ENCODE measurements around the gene TMEM250.

Gene TMEM250

DNA sequence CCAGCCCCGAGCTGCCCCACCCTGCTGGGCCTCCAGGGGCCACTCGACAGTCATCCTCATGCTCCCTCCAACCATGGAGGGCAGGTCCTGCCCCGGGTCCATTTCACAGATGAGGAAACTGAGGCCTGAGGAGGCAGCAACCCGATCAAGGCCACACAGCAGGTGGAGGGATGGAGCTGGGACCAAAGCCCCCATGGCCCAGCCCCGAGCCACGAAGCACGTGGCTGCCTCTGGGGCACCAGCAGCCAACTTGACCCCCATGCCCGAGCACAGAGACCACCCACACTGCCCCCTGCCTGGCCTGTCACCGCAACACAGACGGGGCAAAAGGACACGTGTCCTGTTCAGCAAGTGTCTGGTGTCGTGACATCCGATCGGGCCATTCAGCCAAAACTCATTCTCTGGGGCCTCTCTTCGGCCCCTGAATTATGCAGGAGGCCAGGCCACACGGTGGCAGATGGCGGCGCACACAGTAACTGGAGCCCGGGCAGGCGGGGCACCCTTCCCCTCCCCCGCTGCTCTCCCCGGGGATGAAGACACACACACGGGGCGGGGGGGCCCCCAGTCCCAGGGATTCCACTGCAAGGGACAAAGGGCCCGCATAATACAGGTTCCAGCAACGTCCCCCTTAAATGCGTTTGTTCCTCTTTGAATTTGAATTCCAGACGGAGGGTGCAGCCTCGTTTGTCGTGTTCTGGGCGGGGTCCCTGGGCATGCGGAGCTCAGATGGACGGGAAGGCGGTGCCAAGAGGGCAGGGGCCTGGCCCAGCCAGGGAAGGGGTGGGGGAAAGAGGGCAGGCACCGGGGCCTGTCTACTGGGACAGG is 29.4 kb upstream of the TMEM250 start:
- DNase-seq (ENCODE audit: low read depth, low spot score), result peak; percentile 20

DNA sequence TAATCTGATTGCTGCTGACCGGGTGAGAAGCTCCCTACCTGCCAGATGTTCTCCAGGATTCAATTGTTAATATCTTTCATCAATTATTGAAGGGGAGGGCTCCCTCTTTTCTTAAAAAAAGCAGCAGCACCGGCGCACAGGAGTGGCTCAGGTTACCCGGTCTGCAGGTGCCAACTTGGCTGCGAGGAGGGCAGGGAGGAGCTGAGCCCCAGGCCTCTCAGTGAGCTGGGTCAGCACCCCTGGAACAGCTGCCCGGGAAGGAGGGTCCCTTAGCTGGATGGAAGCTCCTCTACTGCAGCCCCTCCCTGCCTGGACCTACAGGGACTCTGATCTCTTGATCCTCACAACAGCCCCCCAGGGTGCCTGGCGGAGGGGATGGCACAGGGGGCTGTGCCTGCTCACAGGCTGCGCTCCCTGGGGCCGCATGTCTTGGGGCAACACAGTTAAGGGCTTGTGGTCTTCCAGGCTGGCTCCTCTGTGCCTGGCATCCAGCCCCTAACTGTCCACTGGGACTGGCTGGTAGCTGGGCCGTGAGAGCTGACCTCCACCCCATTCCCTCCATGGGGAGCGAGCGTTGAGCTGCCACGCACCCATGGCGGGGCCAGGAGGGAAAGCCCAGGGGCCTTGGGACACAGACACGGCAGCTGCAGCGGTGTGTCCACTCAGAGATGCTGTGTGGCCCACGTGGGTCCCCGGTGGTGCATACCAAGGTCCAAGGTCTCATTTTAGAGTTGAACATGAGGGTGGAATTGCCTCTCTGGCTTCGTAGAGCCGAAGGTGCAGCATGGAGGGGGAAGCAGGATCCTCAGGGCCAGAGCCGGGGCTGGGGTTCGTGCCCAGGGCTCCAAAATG is 28.6 kb upstream of the TMEM250 start:
- no peak for DNase-seq (ENCODE audit: low read depth, low spot score)

DNA sequence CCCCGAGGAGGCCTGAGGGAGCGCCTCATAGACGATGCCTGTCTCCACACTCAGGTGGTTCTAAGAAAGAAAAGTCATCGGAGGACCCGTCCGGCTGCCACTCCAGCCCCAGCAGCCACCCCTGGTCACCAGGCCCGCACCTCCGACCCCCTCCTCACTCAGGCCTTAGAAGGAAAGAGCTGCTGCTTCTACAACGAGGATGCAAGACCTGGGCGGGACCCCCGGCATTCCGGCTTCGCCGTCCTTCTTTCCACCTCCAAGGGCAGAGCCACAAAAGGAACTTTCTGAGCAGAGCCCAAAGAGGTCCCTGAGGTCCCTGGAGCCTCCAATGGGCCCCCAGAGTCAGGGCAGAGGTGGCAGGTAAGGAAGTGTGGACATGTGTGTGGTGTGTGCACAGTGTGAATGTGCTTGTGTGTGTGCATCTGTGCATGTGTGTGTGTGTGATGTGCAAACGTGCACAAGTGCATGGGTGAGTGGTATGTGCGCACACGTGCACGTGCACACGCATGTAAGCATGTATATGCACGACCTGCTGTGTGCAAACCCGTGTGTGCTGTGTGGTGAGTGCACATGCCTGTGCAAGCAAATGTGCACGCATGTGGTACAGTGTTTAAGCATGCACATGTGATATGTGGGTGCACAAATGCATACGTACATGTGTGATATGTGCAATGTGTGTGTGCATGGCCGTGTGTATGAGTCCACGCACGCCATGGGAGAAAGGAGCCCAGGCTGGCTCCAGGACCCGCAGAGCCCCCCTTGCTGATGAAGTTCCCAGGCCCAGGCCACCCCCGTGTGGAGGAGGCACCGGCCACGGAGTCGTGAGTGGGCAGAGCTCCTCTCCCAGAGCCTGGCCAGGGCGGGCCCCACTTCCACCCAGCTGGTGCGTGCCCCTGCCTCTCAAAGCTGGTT is 27.7 kb upstream of the TMEM250 start:
- no peak for DNase-seq (ENCODE audit: low read depth, low spot score)

DNA sequence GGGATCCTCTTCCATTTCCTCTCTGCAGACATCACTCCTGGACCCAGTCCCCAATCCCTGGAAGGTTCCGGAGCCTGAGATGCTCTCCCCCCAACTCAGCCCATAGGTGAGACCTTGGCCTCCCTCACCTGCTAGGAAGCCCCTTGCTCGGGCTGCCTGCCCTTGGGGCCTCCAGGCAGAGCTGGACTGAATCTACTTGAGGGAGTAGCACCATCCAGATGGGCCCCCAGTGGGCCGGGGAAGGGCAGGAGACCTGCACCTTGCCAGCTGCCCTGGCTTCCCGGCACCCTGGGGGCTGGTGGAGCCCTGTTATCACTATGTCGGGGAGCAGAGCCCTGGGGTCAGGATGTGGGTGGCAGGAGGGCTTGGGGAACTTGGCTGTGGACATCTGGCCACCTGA is 26.9 kb upstream of the TMEM250 start:
- no peak for DNase-seq (ENCODE audit: low read depth, low spot score)

DNA sequence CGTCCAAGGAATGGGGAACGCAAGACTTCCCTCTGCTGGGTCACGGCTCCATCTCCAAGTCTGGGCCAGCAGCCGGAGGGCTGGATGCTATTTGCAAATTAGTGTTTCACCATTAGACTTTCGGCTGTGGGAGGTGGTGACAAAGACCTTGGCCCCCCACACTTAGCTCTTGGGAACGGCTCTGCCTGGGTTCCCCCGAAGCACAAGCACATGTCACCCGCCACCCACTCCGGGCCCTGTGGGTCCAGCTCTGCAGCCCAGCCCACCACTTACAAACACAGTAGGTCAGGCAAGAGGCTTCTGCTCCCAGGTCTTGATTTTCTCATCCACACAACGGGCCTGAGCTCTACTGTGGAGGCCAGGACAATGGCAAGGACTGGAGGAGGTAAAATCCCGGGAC is 25.8 kb upstream of the TMEM250 start:
- no peak for DNase-seq (ENCODE audit: low read depth, low spot score)

DNA sequence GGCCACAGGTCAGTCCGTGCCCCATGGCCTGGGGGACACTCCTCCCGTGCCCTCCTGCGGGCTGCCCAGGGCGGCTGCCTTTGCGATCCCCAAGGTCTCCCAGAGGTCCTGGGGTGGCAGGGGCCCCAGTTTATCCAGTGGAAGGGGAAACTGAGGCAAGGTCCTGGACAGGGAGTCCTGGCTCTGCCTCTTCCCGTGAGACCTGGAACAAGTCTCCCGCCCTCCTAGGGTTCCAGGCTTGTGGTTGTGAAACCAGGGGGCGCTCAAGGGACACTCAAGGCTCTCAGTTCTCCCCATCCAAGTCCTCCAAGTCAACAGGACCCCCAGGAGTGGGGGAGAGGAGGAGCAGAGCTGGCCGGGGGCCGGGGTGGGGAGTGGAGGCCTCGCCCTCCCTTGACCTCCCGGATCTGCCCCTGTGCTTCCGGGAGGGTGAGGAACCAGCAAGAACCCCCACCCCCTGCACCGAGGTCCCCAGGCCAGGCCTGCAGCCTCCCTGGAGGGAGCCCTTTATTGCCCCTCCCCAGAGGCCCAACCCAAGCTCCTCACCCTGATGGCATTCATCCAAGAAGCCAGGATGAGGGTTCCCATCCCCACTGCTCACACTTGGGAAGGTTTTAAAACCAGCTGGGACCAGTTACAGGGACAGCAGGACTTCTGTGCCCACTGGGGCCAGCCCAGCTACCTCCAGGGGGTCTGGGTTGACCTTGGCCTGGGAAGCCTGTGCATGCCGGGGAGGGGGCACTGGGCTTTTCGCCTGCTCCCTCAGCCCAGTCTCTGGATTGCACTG is 24.7 kb upstream of the TMEM250 start:
- DNase-seq (ENCODE audit: low read depth, low spot score), result peak; percentile 34

DNA sequence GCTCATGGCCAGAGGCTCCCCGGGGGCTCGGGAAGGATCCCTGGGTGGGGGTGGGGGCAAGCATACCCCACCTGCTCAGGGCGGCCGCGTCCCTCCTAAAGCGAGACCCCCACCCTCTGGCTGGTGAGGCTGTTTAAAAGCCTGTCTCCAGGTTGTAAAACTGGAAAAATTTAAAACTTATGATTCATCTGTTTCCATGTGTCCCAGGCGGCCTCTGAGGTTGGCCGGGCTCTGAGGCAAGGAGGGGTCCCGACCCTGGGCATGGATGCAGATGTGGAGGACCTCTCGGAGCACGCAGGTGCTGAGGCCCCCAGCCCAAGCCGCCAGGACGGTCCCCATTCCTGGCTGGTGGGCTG is 24.2 kb upstream of the TMEM250 start:
- no peak for DNase-seq (ENCODE audit: low read depth, low spot score)

DNA sequence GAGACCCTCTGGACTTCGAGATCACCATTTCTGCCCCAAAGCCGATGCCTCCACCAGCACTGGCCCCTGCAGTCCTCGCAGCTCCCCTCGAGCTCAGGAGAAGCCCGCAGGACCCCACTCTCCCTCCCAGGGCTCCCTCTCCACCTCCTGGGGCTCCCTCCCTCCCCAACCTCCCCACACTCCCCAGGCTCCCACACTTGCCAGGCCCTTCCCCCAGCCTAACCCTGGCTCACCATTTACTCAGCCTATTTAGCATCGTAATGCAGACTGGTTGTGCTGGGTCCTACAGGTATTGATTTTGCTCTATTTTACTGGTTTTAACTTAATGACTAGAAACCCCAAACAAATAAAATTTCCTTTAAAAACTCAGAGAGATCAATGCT is 23.7 kb upstream of the TMEM250 start:
- DNase-seq (ENCODE audit: low read depth, low spot score), result no peak

DNA sequence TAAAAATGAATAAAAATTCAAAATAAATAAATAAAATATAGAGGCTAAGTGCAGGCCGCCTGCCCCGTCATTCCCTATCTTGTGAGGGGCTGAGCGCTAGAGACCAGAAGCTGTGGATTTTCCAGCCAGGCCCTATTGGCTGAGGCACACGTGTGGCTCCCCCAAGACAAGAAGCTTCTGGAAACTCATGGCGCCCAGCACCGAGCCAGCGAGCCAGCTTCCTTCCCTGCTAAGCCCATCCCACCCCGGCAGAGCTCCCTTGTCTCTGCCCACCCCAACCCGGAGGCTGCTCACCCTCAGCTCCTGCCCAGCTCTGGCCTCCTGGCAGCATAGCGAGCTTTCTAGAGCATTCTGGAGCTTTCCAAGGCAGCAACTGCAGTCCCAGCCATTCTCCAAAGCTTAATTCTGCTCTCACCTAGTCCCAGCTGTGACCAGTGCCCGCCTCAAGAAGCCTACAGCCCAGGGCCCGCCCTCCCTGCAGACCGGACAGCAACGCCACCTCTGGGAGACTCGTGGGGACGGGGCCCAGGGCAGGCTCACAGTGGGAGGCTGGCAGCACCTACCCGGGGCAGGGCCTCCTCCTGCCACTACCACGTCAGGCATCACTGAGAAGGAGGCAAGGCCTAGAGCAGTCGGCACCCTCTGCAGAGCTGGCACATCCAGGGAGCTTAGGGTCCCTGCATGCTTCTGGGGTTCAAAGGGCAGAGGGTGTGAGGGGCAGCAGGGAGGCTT is 23.2 kb upstream of the TMEM250 start:
- no peak for DNase-seq (ENCODE audit: low read depth, low spot score)

DNA sequence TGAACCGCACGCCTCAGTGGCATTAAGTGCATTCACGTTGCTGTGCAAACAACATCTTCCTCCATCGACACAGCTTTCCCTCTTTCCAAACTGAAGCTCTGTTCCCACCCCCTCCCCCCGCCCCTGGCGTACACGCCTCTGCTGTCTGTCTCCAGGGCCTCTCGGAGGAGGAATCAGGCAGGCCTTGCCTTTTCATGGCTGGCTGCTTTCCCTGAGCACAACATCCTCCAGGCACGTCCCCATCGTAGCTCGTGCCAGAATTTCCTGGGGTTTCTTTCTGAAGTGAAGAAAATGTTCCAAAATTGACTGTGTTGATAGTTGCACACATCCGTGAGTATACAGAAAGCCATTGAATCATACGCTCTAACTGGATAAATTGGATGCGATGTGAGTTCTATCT is 22.3 kb upstream of the TMEM250 start:
- peak; percentile 25 for DNase-seq (ENCODE audit: low read depth, low spot score)

DNA sequence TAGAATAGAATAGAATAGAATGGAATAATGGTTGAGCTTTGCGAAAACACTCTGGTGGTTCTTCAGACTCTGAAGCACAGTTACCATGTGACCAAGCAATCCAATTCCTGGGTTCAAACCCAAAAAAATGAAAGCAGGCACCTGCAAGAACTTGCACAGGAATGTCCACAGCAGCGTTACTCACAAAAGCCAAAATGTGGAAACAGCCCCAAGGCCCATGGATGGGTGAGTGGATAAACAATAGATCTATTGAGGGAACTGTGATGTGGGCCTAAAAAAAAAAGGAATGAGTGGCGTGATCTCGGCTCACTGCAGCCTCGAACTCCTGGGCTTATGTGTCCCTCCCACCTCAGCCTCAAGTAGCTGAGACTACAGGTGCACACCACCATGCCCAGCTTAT is 21.4 kb upstream of the TMEM250 start:
- DNase-seq (ENCODE audit: low read depth, low spot score), result no peak

DNA sequence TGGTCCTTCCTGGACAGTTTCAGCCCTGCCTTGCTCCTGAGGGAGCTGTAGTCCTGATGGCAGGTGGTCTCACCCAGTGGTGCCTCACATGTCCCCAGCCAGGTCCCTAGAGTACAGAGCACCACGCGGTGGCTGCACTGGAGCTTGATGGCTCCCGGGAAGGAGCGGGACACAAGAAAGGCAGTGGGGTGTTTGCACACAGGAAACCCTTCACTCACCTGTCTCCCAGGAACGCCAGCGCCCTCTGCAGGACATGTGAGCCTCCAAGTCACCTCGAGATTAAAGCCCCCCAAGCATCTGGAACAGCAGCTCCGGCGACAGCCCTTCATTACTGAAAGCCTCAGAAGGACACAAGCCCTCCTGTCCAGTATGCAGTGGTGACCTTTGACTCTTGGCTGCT is 19.9 kb upstream of the TMEM250 start:
- peak; percentile 22 for DNase-seq (ENCODE audit: low read depth, low spot score)

DNA sequence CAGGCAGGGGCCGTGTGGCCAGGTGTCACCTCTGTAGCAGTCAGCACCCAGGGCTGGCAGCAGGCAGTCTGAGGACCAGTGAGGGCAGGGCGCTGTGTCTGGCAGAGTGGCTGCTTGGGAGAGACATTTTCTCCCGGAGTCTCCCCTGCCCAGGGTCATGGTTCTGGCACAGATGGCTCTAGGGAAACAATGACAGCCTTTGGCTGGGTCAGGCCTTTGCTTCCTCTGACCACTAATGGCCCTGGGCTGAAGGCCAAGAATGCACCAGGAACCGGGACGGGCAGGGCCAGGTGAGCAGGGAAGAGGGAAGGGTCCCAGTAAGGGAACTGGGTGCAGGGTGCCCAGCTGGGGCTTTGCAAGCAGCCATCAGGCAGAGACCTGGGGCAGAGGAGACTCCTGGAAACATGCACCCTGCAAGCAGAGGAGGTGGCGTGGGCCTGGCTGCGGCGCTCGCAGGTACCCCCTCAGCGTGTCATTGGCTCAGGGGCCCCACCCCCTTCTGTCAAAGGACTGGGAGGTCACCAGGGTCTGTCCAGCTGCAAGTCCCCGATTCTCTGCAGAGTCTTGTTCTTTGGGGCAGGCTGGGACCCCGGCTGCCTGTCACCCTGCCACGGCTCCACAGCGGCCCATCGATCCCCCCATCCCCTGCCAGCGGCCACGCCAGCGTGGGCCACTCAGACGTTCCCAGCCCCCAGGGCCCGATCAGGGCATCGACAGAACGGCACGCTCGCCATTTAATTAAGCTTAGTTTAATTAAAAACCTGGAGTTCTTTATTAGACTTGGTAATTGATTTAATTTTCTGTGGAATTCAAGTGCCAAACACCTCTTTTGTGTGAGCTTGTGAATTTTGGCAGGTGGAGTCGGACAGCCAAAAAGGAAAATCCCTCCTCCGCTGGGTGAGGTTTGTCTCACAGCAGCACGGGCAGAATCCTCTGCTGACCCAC is 18.9 kb upstream of the TMEM250 start:
- DNase-seq (ENCODE audit: low read depth, low spot score), result no peak

DNA sequence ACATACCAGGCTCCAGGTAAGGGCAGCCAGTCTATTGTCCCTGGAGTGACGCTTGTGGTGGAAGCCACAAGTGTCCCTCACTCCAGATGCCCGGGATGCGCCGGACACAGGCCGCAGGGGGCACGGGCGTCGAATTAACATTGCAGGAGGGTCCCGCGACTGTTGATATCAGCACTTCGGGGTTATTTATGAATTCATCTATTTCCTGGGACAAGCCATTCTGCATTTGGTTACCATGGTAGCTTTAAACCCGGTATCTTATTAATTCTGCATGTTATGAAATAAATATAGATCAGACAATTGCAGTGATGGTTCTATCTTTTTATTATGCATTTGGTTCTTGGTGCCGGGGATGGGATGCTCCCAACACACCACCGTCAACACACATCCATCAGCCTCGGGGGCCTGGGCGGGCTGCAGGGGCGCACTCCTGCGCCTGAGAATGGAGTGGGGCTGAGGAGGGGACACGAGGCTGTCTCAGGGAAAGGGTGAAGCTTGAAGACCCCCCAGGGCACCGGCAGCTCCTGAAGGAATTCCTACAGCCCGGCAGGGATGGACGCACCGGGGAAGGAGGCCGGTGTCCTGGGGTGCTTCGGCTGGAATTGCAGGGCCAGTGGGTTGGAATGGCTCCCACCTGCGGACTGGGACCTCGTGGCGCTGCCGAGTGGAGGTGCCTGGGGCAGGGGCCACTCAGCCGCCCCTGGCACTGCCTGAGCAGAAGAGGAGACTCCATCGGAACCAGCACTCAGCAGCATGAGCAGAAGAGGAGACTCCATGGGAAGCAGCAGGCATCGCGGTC is 17.7 kb upstream of the TMEM250 start:
- no peak for DNase-seq (ENCODE audit: low read depth, low spot score)

DNA sequence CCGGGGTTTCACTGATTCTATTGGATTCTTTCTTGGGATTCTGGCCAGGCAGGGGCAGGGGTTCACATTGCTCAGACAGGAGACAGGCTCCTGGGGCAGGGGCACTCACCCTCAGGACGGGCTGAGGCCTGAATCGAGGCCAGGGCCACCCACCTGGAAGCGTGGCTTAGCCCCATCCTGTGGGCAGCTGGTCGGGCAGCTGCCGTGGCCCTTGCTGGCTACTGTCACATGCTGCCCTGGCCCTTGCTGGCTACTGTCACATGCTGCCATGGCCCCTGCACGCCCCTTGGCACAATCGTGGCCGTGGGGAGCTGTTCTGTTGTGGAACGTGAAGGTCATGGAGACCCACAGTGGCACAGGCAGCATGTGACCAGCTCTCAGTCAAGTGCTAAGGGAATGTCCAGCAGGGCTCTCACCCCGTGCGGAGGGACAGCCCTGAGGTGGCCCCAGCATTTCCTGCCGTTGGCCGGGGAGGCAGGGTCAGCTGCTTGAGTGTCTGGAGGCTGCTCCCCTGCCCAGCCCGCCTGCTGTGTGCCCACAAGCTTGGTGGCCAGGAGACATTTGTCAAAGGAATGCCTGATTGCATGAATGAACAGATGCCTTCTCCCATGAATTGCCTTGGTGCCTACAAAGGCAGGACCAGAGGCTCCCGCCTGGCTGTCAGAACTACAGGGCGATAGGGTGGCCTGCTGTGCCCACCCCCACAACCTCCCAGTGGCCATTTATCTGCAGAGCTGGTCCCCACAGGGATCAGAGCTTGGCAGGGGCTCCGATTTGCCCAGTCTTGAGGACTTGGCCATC is 16.9 kb upstream of the TMEM250 start:
- no peak for DNase-seq (ENCODE audit: low read depth, low spot score)

DNA sequence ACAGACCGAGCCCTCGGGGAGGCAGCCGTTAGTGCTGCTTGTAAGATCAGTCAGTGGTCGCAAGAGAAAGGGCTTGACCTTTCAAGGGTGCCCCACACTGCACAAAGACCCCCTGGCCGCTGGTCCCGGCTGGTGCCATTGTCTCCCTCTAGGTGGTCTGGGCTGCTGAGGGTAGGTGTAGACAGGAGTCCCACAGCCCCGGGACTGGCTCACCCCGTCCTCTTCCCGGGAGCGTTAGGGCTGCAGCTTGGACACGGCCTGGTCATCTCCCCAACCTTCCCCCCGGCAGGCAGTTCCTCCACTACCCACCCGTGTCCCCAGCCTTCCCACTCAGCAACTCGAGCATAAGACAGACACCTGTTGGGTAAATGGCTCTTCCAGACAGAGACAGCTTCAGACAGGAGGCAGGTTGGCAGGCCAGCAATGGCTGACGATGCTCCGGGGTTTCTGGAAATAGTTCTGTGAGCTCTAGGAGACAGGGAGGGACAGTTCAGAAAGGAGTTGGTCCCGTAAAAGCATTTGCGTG is 15.3 kb upstream of the TMEM250 start:
- no peak for DNase-seq (ENCODE audit: low read depth, low spot score)

DNA sequence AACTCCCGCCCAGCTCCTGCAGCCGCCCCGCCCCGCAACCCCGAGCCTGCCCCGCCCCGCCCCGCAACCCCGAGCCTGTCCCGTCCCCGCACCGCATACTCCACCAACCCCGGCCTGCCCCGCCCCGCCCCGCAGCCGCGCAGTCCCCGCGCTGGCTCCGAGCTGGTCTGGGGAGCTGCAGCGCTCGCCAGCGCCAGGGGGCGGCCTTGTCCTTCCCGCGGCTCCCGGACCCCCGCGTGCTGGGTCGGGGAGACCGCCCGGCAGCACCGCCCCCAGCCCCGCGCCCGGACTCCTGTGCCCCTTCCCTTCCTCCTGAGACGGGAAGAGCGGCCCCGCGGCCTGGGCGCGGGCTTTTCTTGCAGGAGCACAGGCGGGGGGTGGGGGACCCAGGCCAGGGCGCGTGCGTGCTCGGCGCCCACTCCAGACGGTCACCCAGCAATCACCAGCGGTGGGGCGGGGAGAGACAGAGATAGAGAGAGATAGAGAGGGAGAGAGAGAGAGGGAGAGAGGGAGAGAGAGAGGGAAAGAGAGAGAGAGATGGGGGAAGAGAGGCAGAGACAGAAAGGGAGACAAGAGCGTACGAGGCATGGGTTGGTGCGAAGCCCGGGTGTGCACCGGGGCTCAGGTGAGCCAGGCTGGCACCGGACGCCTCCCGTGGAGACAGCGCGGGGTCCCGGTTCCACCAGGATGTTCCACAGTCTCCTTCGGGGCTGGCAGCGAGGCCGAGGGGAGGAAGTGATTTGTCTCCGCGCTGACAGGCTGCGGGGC is 14.7 kb upstream of the TMEM250 start:
- peak; percentile 68 for DNase-seq (ENCODE audit: low read depth, low spot score)

Measured in astrocyte of the hippocampus (primary cell).